ENCODE results near the gene TMEM128. TPM values are rescaled to one million over a fixed set of nuclear protein-coding genes. Genes with fewer than 3 reads are reported as not detected.
"Not testable (repeated sequence)": the region's sequence is repeated elsewhere in the genome, so short reads cannot be mapped to it uniquely, and the experiment has no call there.

TMEM128 gene
- total RNA-seq, 1 donor from 2014 or later, result 10.0 TPM

DNA sequence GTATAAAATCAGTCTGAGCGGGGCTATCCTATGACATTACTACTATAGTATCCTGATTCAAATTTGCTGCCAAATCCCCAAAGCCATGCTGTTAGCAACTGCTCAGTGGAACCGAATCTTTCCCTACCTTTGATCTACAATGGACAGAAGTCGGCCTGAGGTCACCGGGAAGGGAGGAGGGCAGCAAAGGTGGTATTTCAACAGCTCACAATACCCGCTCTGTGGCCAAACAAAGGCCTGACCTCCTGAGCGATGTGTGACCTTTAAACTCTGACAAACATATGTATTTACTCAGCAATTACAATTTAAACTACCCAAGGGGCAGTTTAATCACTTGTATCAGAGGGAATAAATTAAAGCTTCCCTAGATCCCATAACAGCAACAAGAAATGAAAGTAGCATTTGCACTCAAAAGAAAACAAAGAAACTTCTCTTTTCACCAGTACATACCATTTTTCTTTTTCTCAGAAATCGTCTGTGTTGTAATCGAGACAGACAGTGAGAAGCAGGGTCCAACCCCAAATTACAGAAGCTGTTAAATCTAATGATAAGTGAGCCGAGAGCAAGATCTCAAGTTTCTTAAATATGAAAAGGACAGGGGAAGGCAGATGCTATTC, 11.6 kb upstream of the TMEM128 start:
- no peak for DNase-seq (ENCODE audit: missing footprints)
- no peak for ATAC-seq
- intact Hi-C loops (cut with DNase I), result loop anchor here (10.0 kb wide), 1 partner anchor 175 kb away; no protein-coding TSS in a partner anchor

GRCh38 chr4:4257705-4258104, 9.7 kb upstream of the TMEM128 start:
- ATAC-seq; DNase-seq (ENCODE audit: missing footprints): not testable (repeated sequence)
- intact Hi-C loops (cut with DNase I), result loop anchor here (10.0 kb wide), 1 partner anchor 177 kb away; no protein-coding TSS in a partner anchor

- DNase-seq (ENCODE audit: missing footprints), result no peak
These were observed 8.8 kb upstream of the TMEM128 start for GRCh38 chr4:4256799-4257198.

GRCh38 chr4:4254666-4255065, 6.6 kb upstream of the TMEM128 start:
- no peak for ATAC-seq
- DNase-seq (ENCODE audit: missing footprints), result no peak
- intact Hi-C loops (cut with DNase I), result loop anchor here (10.0 kb wide), 1 partner anchor 180 kb away; no protein-coding TSS in a partner anchor

More at GRCh38 chr4:4256799-4257198, 8.8 kb upstream of the TMEM128 start:
- intact Hi-C loops (cut with DNase I), result loop anchor here (10.0 kb wide), 1 partner anchor 178 kb away; no protein-coding TSS in a partner anchor
- no peak for ATAC-seq

- no peak for DNase-seq (ENCODE audit: missing footprints)
- intact Hi-C loops (cut with DNase I), result loop anchor here (10.0 kb wide), 1 partner anchor 181 kb away; no protein-coding TSS in a partner anchor
- ATAC-seq, result no peak
These were observed 6.2 kb upstream of the TMEM128 start for GRCh38 chr4:4254199-4254598.

DNA sequence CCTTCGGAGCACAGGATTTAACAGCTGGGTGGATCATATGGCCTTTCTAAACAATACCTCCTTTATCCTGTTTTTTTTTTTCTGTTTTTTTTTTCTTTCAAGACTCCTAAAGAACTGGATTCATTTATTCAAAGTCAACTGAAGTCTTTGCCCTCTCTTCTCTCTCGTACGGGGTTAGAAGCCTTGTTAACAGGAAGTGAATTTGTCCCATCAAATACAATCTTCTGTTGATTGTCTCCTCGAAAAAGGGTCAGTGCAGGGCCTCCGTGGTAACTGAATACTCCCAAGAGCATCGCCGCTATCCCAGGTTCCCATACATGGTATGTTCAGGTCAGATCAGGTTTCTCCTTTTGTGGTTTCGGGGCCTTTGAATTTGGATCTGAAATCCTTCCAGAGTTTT, 1.8 kb upstream of the TMEM128 start:
- intact Hi-C loops (cut with DNase I), result loop anchor here (10.0 kb wide), 1 partner anchor 185 kb away; no protein-coding TSS in a partner anchor
- ATAC-seq, result no peak
- DNase-seq (ENCODE audit: missing footprints), result no peak

GRCh38 chr4:4249342-4249741, 1.3 kb upstream of the TMEM128 start:
- intact Hi-C loops (cut with DNase I); DNase-seq (ENCODE audit: missing footprints); ATAC-seq: not testable (repeated sequence)

DNA sequence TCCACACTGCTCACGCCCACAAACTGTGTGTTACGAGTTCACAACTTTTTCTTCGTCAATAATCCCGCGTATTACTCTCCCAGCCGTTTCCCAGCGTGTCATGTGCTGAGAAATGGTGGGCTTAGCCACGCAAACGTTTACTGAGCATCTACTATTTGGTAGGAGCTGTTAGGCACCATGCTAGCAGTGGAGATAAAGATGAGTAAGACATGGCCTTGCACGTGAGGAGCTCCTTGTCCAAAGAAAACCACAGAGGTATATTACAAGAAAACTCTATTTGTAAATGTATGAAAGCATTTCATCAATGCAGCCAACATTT, 821 bp upstream of the TMEM128 start:
- DNase-seq (ENCODE audit: missing footprints) (no peak), ATAC-seq (no peak)
- intact Hi-C loops (cut with DNase I), result loop anchor here (1.0 kb wide), 1 partner anchor 41 kb away; the partner anchor contains the start of genes LYAR and ZBTB49

GRCh38 chr4:4247696-4248028, 361 bp downstream of the TMEM128 start:
- no peak for ATAC-seq
- intact Hi-C loops (cut with DNase I), result loop anchor here (1.0 kb wide), 1 partner anchor 43 kb away; the partner anchor contains the start of genes LYAR and ZBTB49
- no peak for DNase-seq (ENCODE audit: missing footprints)

GRCh38 chr4:4245172-4245571, 2.9 kb downstream of the TMEM128 start:
- ATAC-seq (no peak), DNase-seq (ENCODE audit: missing footprints) (no peak)
- intact Hi-C loops (cut with DNase I), result no loop called here

GRCh38 chr4:4239551-4239950, 8.5 kb downstream of the TMEM128 start:
- DNase-seq (ENCODE audit: missing footprints); ATAC-seq; intact Hi-C loops (cut with DNase I): not testable (repeated sequence)

- intact Hi-C loops (cut with DNase I), result no loop called here
- no peak for DNase-seq (ENCODE audit: missing footprints)
- ATAC-seq, result no peak
These were observed 14.4 kb downstream of the TMEM128 start for GRCh38 chr4:4233610-4234009.

GRCh38 chr4:4228356-4228668, 19.7 kb downstream of the TMEM128 start:
- ATAC-seq, result no peak

DNA sequence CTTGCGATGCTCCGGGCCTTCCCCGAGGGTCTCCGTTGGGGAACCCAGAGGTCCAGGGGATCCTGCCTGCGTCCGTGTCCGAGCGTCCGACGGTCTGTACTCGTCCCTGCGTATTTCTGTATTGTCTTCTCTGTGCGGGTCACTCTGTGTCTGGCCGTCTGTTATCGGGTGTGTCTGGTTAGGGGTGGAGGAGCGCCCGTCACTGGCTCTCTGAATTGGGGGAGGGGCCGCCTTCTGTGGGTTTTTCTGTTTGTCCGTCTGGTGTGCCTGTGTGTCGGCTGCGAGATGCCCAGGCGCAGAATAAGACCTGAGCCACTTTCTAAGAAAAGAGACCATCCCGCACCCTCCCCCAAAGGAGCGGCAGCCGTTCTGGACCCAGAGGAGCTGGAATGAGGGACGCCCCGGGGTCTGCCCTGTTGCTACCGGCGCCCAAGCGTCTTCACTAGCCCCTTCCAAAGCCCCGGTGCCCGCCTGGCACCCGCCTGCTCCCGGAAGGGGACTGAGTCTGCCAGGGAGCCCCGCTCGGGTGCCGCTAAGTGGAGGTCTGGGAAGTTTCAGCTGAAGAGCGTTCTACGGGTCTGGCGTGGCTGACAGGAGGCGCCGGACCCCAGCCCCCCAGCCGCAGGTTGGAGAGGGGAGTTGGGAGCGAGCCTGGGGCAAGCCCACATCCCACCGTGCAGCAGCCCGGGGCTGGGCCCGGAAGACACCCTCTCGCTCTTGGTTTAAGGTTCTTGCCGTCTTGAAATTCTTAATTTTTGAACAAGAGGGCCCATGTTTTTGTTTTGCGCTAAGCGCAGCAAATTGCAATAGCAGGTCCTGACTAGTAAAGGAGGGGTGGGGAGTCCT, 20.3 kb downstream of the TMEM128 start:
- DNase-seq (ENCODE audit: missing footprints), result no peak
- no peak for ATAC-seq
- intact Hi-C loops (cut with DNase I), result no loop called here

More at GRCh38 chr4:4228356-4228668, 19.7 kb downstream of the TMEM128 start:
- DNase-seq (ENCODE audit: missing footprints), result no peak
- intact Hi-C loops (cut with DNase I), result no loop called here

DNA sequence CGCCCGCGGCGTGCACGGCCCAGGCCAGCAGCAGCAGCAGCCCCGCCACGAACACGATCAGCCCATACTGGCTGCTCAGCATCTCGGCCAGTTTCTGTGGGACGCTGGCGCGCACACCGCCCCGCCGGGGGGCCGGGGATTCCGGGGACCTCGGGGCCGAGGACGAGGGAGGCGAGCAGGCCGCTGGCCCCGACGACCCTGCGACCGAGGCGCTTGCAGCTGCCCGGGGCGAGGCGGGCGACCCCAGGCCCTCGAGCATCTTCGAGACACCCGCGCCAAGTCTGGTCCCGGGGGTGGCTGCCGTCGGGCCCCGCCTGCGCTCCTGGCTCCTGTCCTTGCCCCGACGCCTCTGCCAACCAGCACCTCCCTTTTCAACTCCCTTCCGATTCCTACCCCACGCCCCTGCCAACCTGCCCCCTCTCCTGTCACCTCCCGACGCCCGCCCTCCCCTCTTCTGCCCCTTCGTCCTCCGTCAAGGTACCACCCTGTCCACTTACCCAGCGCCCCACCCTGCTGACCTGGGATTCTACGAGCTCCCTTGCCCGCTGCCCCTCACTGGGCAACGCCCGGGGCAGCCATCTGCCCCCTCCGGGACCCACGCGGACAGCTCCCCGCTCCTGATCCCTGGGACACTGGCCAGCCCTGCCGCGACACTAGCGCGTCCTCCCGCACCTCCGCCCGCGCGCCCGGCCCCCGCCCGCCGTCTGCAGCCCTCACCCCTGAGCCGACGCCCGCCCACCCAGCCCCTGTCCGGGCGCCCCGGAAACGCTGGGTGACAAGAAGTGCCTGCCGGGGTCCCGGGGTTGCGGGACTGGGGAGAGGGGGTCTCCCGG, 21.2 kb downstream of the TMEM128 start, which contains the start of gene OTOP1:
TSS of gene OTOP1 (minus strand) at position 324 of the 833 bp plus-strand sequence. CDS start at position 259, 65 bp downstream.
- no peak for ATAC-seq
- no peak for DNase-seq (ENCODE audit: missing footprints)
- intact Hi-C loops (cut with DNase I), result no loop called here

DNA sequence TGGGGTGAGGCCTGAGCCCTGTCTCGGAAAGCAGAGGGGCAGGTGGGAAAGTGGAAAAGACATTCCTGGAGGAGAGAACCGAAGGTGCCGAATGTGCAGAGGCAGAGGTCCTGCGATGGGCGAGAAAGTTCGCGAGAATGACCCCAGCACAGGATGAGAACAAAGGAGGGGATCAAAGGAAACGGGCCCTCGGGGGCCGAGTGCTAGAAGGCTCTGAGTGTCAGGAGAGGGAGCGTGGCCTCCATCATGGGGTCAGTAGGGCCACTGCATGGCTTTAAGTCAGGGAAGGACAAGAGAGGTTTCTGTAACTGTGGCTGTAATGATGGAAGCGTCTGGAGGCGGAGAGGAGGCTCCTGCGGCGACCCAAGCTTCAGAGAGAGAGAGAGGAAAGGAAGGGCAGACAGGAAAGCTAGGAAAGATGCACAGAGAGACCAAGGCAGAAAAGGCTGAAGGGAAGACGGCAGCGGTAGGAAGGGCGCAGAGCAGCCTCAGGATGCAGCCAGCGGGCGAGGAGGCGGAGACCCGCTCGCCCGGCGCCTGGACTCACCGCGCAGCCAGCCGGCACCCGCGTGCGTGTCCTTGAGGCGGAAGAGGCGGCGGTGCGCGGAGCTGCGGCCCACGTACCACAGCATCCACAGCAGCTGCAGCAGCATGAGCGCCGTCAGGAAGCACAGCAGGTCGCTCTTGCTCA, 22.0 kb downstream of the TMEM128 start:
- intact Hi-C loops (cut with DNase I), result no loop called here
- ATAC-seq, result no peak
- no peak for DNase-seq (ENCODE audit: missing footprints)

GRCh38 chr4:4217113-4217512, 30.9 kb downstream of the TMEM128 start:
- no peak for ATAC-seq
- DNase-seq (ENCODE audit: missing footprints), result no peak
- intact Hi-C loops (cut with DNase I), result no loop called here

DNA sequence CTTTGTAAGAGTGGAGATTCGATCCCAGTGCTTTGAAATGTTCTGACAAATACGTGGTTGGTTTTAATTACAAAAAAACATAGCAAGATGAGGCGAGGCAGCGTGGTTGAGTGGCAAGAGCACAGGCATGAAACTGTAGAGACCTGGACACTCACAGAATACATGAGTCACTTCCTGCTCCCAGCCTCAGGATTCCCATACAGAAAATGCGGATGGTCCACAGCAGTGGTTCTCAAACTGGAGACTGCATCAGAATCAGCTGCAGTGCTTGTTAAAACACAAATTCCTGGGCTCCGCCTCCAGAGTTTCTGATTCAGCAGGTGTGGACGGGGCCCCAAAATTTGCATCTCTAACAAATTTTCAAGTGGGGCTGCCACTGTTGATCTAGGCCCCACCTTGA, 31.4 kb downstream of the TMEM128 start:
- DNase-seq (ENCODE audit: missing footprints) (no peak), ATAC-seq (no peak)
- intact Hi-C loops (cut with DNase I), result no loop called here
